ENCODE results near the gene FBXL19.
A peak's percentile ranks its signal among the peaks of the same experiment; 100 is the strongest.

The FBXL19 gene

DNA sequence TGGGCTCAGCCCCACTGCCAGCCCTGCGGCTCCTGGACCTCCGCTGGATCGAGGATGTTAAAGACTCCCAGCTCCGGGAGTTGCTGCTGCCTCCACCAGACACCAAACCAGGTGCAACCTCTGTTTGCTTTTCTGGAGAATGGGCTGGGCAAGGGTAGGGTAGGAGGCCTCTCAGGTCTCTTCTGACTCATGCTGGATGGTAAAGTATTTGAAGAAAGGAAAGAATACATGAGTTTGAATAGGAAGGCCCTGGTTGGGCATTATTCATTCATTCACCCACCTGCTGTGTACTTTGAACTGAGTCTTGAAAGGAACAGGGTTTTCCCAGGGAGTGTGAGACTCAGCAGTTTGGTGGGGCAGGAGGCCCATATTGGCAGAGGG lies 19.0 kb downstream of the FBXL19 start:
- no peaks in the 10 kb centered on the region for H3K27me3 Mint-ChIP-seq (ENCODE audit: low read depth)
- TF ChIP-seq CTCF (IDR thresholded peaks at IDR 0.05; ENCODE audit: unreplicated experiment in 3 of 3) = no peak
- H3K36me3 Mint-ChIP-seq (ENCODE audit: low read depth) = peaks cover 66% of the 10 kb centered on the region
- peaks cover 4% of the 10 kb centered on the region for H3K4me1 Mint-ChIP-seq
- no peak overlapping the region for H3K4me3 Mint-ChIP-seq
- peak overlapping the region in 1 of 3 experiments; percentile 37 for H3K27ac Mint-ChIP-seq
- no peaks in the 10 kb centered on the region for H3K9me3 Mint-ChIP-seq

- H3K27me3 Mint-ChIP-seq (ENCODE audit: low read depth) = no peaks in the 10 kb centered on the region
- TF ChIP-seq CTCF (IDR thresholded peaks at IDR 0.05; ENCODE audit: unreplicated experiment in 3 of 3) = no peak
- H3K27ac Mint-ChIP-seq = peak overlapping the region in 1 of 3 experiments; percentile 63
- no peaks in the 10 kb centered on the region for H3K9me3 Mint-ChIP-seq
- H3K4me3 Mint-ChIP-seq = no peak overlapping the region
- H3K4me1 Mint-ChIP-seq = peaks cover 9% of the 10 kb centered on the region
- peaks cover 63% of the 10 kb centered on the region for H3K36me3 Mint-ChIP-seq (ENCODE audit: low read depth)
Observed at GRCh38 chr16:30944352-30944751, 21.0 kb downstream of the FBXL19 start.

- TF ChIP-seq CTCF (IDR thresholded peaks at IDR 0.05; ENCODE audit: unreplicated experiment in 3 of 3) = no peak
- Mint-ChIP-seq H3K9me3 (no peaks in the 10 kb centered on the region), H3K4me3 (peak overlapping the region; percentile 55 to 75 (median 62)), H3K27me3 (ENCODE audit: low read depth) (no peaks in the 10 kb centered on the region), H3K36me3 (ENCODE audit: low read depth) (peaks cover 42% of the 10 kb centered on the region), H3K27ac (peak overlapping the region; percentile 55 to 98 (median 62)), H3K4me1 (peaks cover 19% of the 10 kb centered on the region)
Observed at GRCh38 chr16:30946671-30947540, 23.5 kb downstream of the FBXL19 start.

DNA sequence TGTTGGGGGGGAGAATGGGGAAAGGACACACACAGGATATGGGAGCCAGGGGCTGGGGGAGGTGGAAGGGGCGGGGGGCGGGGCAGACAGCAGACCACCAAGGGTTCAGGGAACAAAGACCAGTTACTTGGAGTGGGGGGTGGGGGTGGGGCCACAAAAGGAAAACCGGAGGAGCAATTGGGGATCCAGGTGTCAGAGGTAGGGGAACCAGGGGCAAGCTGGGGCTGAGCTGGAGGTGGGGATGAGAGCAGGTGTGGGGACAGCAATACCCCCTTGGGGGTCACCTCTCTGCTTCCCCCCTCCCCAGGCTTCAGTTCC lies 24.1 kb downstream of the FBXL19 start:
- Mint-ChIP-seq H3K27me3 (ENCODE audit: low read depth) (no peaks in the 10 kb centered on the region), H3K4me3 (peak overlapping the region in 1 of 3 experiments; percentile 91)
- no peak for TF ChIP-seq CTCF (IDR thresholded peaks at IDR 0.05; ENCODE audit: unreplicated experiment in 3 of 3)

GRCh38 chr16:30947859-30948666 lies 24.7 kb downstream of the FBXL19 start:
- H3K4me3 Mint-ChIP-seq = peak overlapping the region; percentile 89 to 93 (median 91)
- no peaks in the 10 kb centered on the region for H3K27me3 Mint-ChIP-seq (ENCODE audit: low read depth)
- no peak for TF ChIP-seq CTCF (IDR thresholded peaks at IDR 0.05; ENCODE audit: unreplicated experiment in 3 of 3)
- H3K4me1 Mint-ChIP-seq = peaks cover 19% of the 10 kb centered on the region
- H3K9me3 Mint-ChIP-seq = no peaks in the 10 kb centered on the region
- H3K36me3 Mint-ChIP-seq (ENCODE audit: low read depth) = peaks cover 31% of the 10 kb centered on the region
- peak overlapping the region; percentile 91 to 98 (median 97) for H3K27ac Mint-ChIP-seq

More for the DNA sequence above, 24.1 kb downstream of the FBXL19 start:
- no peaks in the 10 kb centered on the region for H3K9me3 Mint-ChIP-seq
- peaks cover 19% of the 10 kb centered on the region for H3K4me1 Mint-ChIP-seq
- peaks cover 37% of the 10 kb centered on the region for H3K36me3 Mint-ChIP-seq (ENCODE audit: low read depth)
- H3K27ac Mint-ChIP-seq = peak overlapping the region; percentile 91 to 98 (median 97)
